Endothelial cell of umbilical vein (primary cell): Measurements from ENCODE around the gene MAGI1. TPM values are rescaled to one million over a fixed set of nuclear protein-coding genes. Genes with fewer than 3 reads are reported as not detected.

Experiments
- BruUV-seq: library from RNA; stranded (reverse); fragments of 400-500 nt; replicated peaks from 2 replicates; lab custom pipeline; 2021; lab: Mats Ljungman, UMichigan
- CTCF ChIA-PET: fragments of 300-600, 350-600 bp; sonication (Branson Sonifier 250); formaldehyde crosslinking; loops from one replicate; lab custom pipeline; 2021; ENCODE audit warnings: antibody characterized with exemption, inconsistent platforms; lab: Charles Lee
- POLR2A ChIA-PET: fragments of 300-600, 350-600 bp; sonication (Branson Sonifier 250); formaldehyde crosslinking; loops from one replicate; lab custom pipeline; 2021; ENCODE audit warnings: antibody characterized with exemption, inconsistent platforms; lab: Charles Lee
- DNase-seq: peaks from one replicate; pipeline ENCODE4 v3.0.0-alpha.2; 2011; ENCODE audit warnings: low read depth, low spot score
- FAIRE-seq: peaks from 2 replicates; lab custom pipeline; 2011; peaks lifted over from hg19 to GRCh38; lab: Jason Lieb, UNC
- H2AFZ ChIP-seq: 2 replicates; pipeline ENCODE4 v1.6.0; 2012; ENCODE audit warnings: low read depth, low read length, control low read depth, inconsistent platforms
- H3K27ac ChIP-seq: 2 replicates; pipeline ENCODE4 v1.5.1; 2011; ENCODE audit warnings: low read depth, mild to moderate bottlenecking, control low read depth, low read length, moderate library complexity; ENCODE audit not compliant: insufficient read depth
- H3K27me3 ChIP-seq, 2 experiments: 2 replicates each; pipeline versions ENCODE4 v1.6.0 to v1.6.1; 2011; ENCODE audit warnings: low read length in 2 of 2, mixed read lengths in 1 of 2; ENCODE audit not compliant: control insufficient read depth in 2 of 2, insufficient read depth in 2 of 2
- H3K36me3 ChIP-seq, 2 experiments: 2 replicates in 1 of 2; 3 replicates in 1 of 2; pipeline ENCODE4 v1.5.1; 2011; ENCODE audit warnings: low read length in 2 of 2, mild to moderate bottlenecking in 1 of 2, moderate library complexity in 1 of 2; ENCODE audit not compliant: control insufficient read depth in 2 of 2, insufficient read depth in 2 of 2; ENCODE audit errors: extremely low read depth in 1 of 2
- H3K4me1 ChIP-seq: 3 replicates; pipeline ENCODE4 v1.5.1; 2011; ENCODE audit warnings: mild to moderate bottlenecking, low read length; ENCODE audit not compliant: control insufficient read depth, insufficient read depth; ENCODE audit errors: extremely low read depth
- H3K4me2 ChIP-seq: 2 replicates; pipeline ENCODE4 v1.6.1; 2011; ENCODE audit warnings: low read length, control low read depth, mixed read lengths; ENCODE audit not compliant: insufficient read depth
- H3K4me3 ChIP-seq, 3 experiments: fragments of 200-600 bp in 1 of 3; sonication (generic), shearing (Covaris generic) in 1 of 3; replicated peaks in 1 of 3; 2 replicates each; pipeline ENCODE4 v1.5.1; 2011 to 2016; ENCODE audit warnings: control low read depth in 3 of 3, low read length in 3 of 3, mild to moderate bottlenecking in 2 of 3, inconsistent platforms in 1 of 3, low read depth in 1 of 3, moderate library complexity in 1 of 3; ENCODE audit not compliant: insufficient read depth in 1 of 3
- H3K79me2 ChIP-seq: 2 replicates; pipeline ENCODE4 v1.6.0; 2012; ENCODE audit warnings: low read length, inconsistent platforms; ENCODE audit not compliant: control insufficient read depth, insufficient read depth
- H3K9ac ChIP-seq: replicated peaks from 2 replicates; pipeline ENCODE3; 2011; ENCODE audit warnings: low read length, control low read depth; ENCODE audit not compliant: insufficient read depth; ENCODE audit errors: extremely low read depth
- H3K9me1 ChIP-seq: replicated peaks from 3 replicates; pipeline ENCODE4 v1.6.0; 2011; ENCODE audit warnings: mild to moderate bottlenecking, low read length; ENCODE audit not compliant: control insufficient read depth, insufficient read depth; ENCODE audit errors: extremely low read depth
- H3K9me3 ChIP-seq: replicated peaks from 2 replicates; pipeline ENCODE4 v1.5.1; 2012; ENCODE audit warnings: low read length, inconsistent platforms; ENCODE audit not compliant: control insufficient read depth, insufficient read depth
- H4K20me1 ChIP-seq: replicated peaks from 2 replicates; pipeline ENCODE3; 2011; ENCODE audit warnings: mild to moderate bottlenecking, low read length; ENCODE audit not compliant: control insufficient read depth, insufficient read depth; ENCODE audit errors: extremely low read depth
- EZH2 ChIP-seq: IDR thresholded peaks from 2 replicates; pipeline ENCODE4 v1.6.1; 2012; ENCODE audit warnings: borderline replicate concordance, low read depth, mild to moderate bottlenecking, moderate library complexity, low read length, inconsistent platforms; ENCODE audit not compliant: severe bottlenecking
- FOS ChIP-seq: IDR thresholded peaks from 2 replicates; pipeline ENCODE4 v1.6.1; 2011; ENCODE audit warnings: mild to moderate bottlenecking, low read length, moderate library complexity, borderline replicate concordance; ENCODE audit not compliant: insufficient read depth
- GATA2 ChIP-seq: IDR thresholded peaks from 2 replicates; pipeline ENCODE4 v1.7.0; 2011; ENCODE audit warnings: low read depth, mild to moderate bottlenecking, moderate library complexity, mixed read lengths, low read length; ENCODE audit not compliant: insufficient read length, insufficient read depth
- JUN ChIP-seq: IDR thresholded peaks from 2 replicates; pipeline ENCODE4 v1.6.1; 2011; ENCODE audit warnings: borderline replicate concordance, low read depth; ENCODE audit not compliant: insufficient read length, insufficient read depth
- MYC ChIP-seq: IDR thresholded peaks from one replicate; pipeline ENCODE4 v1.6.1; 2011; ENCODE audit warnings: mild to moderate bottlenecking, low read depth, low read length
- POLR2A ChIP-seq: IDR thresholded peaks from 2 replicates; pipeline ENCODE4 v1.6.1; 2012; ENCODE audit warnings: low read depth, mild to moderate bottlenecking, control low read depth, low read length
- POLR2AphosphoS5 ChIP-seq: IDR thresholded peaks from 2 replicates; pipeline ENCODE4 v1.6.1; 2012; ENCODE audit warnings: low read depth, mild to moderate bottlenecking, control low read depth, low read length, moderate library complexity; ENCODE audit not compliant: insufficient read depth
- dilution Hi-C: fragments of 300-500 bp; cut with MboI; formaldehyde crosslinking; loops from one replicate; pipeline ENCODE4 v1.15.0; 2019; ENCODE audit warnings: low sequenced_read_pairs; ENCODE audit not compliant: extremely low pct_ligation_motif_present
- intact Hi-C: fragments of 100-400 bp; cut with micrococcal nuclease; formaldehyde crosslinking; loops from one replicate; pipeline ENCODE4 v1.10.0; 2022
- polyA plus RNA-seq, 4 experiments: library from polyadenylated mRNA; depleted of rRNA in 3 of 4; stranded (reverse) in 3 of 4; unstranded in 1 of 4; fragments of >200 nt; gene quantifications; 2 replicates each; pipeline versions ENCODE4 v1.2.1 to v1.2.3, GENCODE V29; 2011 to 2012; ENCODE audit warnings: missing spikeins in 1 of 4
- total RNA-seq: library from RNA; stranded (reverse); gene quantifications from 2 replicates; pipeline ENCODE4 v1.2.3, GENCODE V29; 2021
- TF ChIP-seq, protein P1 (sequence below), 2 donors: IDR thresholded peaks; 1 replicate in 1 of 2; 2 replicates in 1 of 2; pipeline ENCODE4 v1.5.1; 2011; ENCODE audit warnings: low read length in 2 of 2, mild to moderate bottlenecking in 2 of 2, moderate library complexity in 2 of 2, control low read depth in 1 of 2, inconsistent platforms in 1 of 2, low read depth in 1 of 2; ENCODE audit not compliant: insufficient read depth in 1 of 2; ENCODE audit errors: extremely low read depth in 1 of 2
- TF ChIP-seq, protein P2 (sequence below): IDR thresholded peaks from 2 replicates; pipeline ENCODE4 v1.6.1; 2011; ENCODE audit not compliant: insufficient read depth, insufficient read length

MAGI1 gene
- total and polyA plus RNA-seq, 2 donors (not counting 3 experiments of a cell fraction or from before 2014, with no cell fraction given), result 10.1 to 47.9 TPM

DNA sequence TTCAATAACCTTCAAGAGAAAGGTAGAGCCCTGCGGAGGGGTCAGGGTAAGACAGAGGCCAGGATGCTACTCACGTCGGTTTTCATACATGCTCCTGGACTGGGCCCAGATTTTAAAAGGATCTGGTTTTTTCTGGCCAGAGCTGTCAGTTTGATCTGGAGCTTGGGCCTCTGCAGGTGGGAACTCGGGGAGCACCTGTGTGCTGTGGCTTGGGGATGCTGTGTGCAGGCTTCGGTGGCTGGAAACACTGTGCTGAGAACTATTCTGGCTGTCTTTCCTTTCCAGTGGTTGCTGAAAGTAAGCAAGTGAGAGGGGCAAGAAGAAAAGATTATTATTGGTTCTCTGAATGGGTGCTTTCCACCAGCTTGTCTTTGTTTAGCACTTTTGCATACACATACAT lies 647.6 kb downstream of the MAGI1 start:
- DNase-seq (no peak), FAIRE-seq (no peak)
- intact Hi-C loops, result no loop called here
- Histone ChIP-seq H3K9me1 (no peaks in the 10 kb centered on the region), H3K4me2 (no peak overlapping the region), H3K79me2 (no peaks in the 10 kb centered on the region), H3K4me3 (no peak overlapping the region), H3K27ac (no peak overlapping the region), H3K9me3 (no peaks in the 10 kb centered on the region), H3K9ac (no peak overlapping the region), H4K20me1 (no peaks in the 10 kb centered on the region), H3K4me1 (no peaks in the 10 kb centered on the region), H3K27me3 (no peaks in the 10 kb centered on the region), H3K36me3 (peaks cover 0 to 4% of the 10 kb centered on the region in 2 experiments), H2AFZ (no peak overlapping the region)
- ChIA-PET CTCF (interaction anchor here (2.2 kb wide), 1 partner anchor 15 kb away, joined by 7 read pairs; no protein-coding TSS in a partner anchor), POLR2A (no interaction called here)
- dilution Hi-C loops, result no loop called here
- TF ChIP-seq FOS (no peak), POLR2AphosphoS5 (no peak), JUN (no peak), MYC (no peak), GATA2 (no peak), EZH2 (no peak), POLR2A (no peak)
- TF ChIP-seq, protein P1, sequence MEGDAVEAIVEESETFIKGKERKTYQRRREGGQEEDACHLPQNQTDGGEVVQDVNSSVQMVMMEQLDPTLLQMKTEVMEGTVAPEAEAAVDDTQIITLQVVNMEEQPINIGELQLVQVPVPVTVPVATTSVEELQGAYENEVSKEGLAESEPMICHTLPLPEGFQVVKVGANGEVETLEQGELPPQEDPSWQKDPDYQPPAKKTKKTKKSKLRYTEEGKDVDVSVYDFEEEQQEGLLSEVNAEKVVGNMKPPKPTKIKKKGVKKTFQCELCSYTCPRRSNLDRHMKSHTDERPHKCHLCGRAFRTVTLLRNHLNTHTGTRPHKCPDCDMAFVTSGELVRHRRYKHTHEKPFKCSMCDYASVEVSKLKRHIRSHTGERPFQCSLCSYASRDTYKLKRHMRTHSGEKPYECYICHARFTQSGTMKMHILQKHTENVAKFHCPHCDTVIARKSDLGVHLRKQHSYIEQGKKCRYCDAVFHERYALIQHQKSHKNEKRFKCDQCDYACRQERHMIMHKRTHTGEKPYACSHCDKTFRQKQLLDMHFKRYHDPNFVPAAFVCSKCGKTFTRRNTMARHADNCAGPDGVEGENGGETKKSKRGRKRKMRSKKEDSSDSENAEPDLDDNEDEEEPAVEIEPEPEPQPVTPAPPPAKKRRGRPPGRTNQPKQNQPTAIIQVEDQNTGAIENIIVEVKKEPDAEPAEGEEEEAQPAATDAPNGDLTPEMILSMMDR (IDR thresholded peaks at IDR 0.05; ENCODE audit: extremely low read depth in 1 of 2, insufficient read depth in 1 of 2, low read depth in 1 of 2, low read length in 2 of 2), result no peak
- TF ChIP-seq, protein P2, sequence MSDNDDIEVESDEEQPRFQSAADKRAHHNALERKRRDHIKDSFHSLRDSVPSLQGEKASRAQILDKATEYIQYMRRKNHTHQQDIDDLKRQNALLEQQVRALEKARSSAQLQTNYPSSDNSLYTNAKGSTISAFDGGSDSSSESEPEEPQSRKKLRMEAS, result no peak
- BruUV-seq, result no TSS peak
